Measurements from ENCODE around the gene GRIP1.

- TF ChIP-seq POLR2A (IDR thresholded peaks at IDR 0.05; ENCODE audit: low read depth, low read length) (no peak), TAF1 (IDR thresholded peaks at IDR 0.05; ENCODE audit: borderline replicate concordance, low read depth, low read length) (no peak)
Measured at GRCh38 chr12:66331016-66331415, 347.9 kb downstream of the GRIP1 start.
